H1 (cell line): ENCODE results near the gene TBKBP1. TPM values are rescaled to one million over a fixed set of nuclear protein-coding genes. Genes with fewer than 3 reads are reported as not detected.

Experiments
- CHD2 ChIP-seq: IDR thresholded peaks from 2 replicates; pipeline ENCODE4 v1.6.1; 2012; ENCODE audit warnings: low read length, improper control_type of control experiment
- CHD7 ChIP-seq: fragments of 300-600 bp; sonication (generic); IDR thresholded peaks from 2 replicates; pipeline ENCODE4 v1.7.1; 2012; ENCODE audit warnings: low read length, moderate library complexity, mild to moderate bottlenecking, inconsistent platforms; ENCODE audit not compliant: insufficient replicate concordance
- EZH2 ChIP-seq: fragments of 200-600 bp; sonication (generic); IDR thresholded peaks from 2 replicates; pipeline ENCODE4 v1.7.1; 2012; ENCODE audit warnings: low read depth, mild to moderate bottlenecking, moderate library complexity, low read length, inconsistent platforms; ENCODE audit not compliant: severe bottlenecking
- HDAC6 ChIP-seq: IDR thresholded peaks from one replicate; pipeline ENCODE4 v1.7.1; 2012; ENCODE audit warnings: low read depth, mild to moderate bottlenecking, inconsistent platforms, low read length, moderate library complexity
- KDM1A ChIP-seq: fragments of 200-600, 300-600 bp; sonication (generic); IDR thresholded peaks from 2 replicates; pipeline ENCODE4 v1.7.1; 2016; ENCODE audit warnings: mild to moderate bottlenecking, low read length, borderline replicate concordance
- KDM4A ChIP-seq: IDR thresholded peaks from one replicate; pipeline ENCODE4 v1.7.1; 2012; ENCODE audit warnings: low read depth, mild to moderate bottlenecking, moderate library complexity, low read length, inconsistent platforms; ENCODE audit not compliant: severe bottlenecking
- NANOG ChIP-seq: IDR thresholded peaks from 2 replicates; pipeline ENCODE4 v1.6.1; 2011; ENCODE audit warnings: low read length, low read depth, mild to moderate bottlenecking, inconsistent platforms; ENCODE audit not compliant: insufficient read depth, poor library complexity, severe bottlenecking
- polyA plus RNA-seq, 7 experiments: library from polyadenylated mRNA; depleted of rRNA in 3 of 7; stranded (reverse) in 5 of 7; unstranded in 2 of 7; fragments of >200 nt in 5 of 7; fragments of 200-250 nt in 2 of 7; gene quantifications; 1 replicate in 5 of 7; 2 replicates in 1 of 7; 4 replicates in 1 of 7; pipeline versions ENCODE4 v1.2.1 to v1.2.3, GENCODE V29; 2011 to 2013; ENCODE audit warnings: missing spikeins in 2 of 7, mixed read lengths in 2 of 7
- total RNA-seq: library from RNA; stranded (reverse); fragmentation: NEBNext Ultra II Directional; extraction: Animal tissue kit (Norgen Biotek cat#: 25700); gene quantifications from 2 replicates; pipeline ENCODE4 v1.2.1, GENCODE V29; 2021

TBKBP1 gene
- total and polyA plus RNA-seq, 2 of the 8 experiments (the other 6 are each of a cell fraction or from before 2014, with no cell fraction given), result 6.3 to 15.1 TPM

- TF ChIP-seq KDM1A (no peak), NANOG (no peak), HDAC6 (no peak), CHD2 (no peak), KDM4A (no peak), CHD7 (no peak), EZH2 (no peak)
- TF ChIP-seq, all 59 proteins: peak for 0
These were observed 17.3 kb upstream of the TBKBP1 start (continued) for GRCh38 chr17:47676510-47677165.
